Measurements from ENCODE around the gene MIS12.

MIS12 gene

GRCh38 chr17:5464717-5465507 is 21.5 kb upstream of the MIS12 start:
- Histone ChIP-seq H3K36me3 (ENCODE audit: control insufficient read depth in 1 of 2, insufficient read depth in 2 of 2, low read depth in 1 of 2, low read length in 2 of 2) (peaks cover 18 to 24% of the 10 kb centered on the region in 2 experiments), H3K14ac (ENCODE audit: low read length in 2 of 2) (peak overlapping the region in 1 of 2 experiments; percentile 2), H4K91ac (ENCODE audit: low read length) (no peak overlapping the region), H2BK5ac (ENCODE audit: low read depth, low read length, poor library complexity, severe bottlenecking) (no peak overlapping the region), H3K4me2 (ENCODE audit: low read length, poor library complexity, severe bottlenecking) (no peak overlapping the region), H2AK5ac (ENCODE audit: low read length, severe bottlenecking) (no peak overlapping the region), H3K4me3 (ENCODE audit: insufficient read depth in 1 of 2, low read depth in 1 of 2, low read length in 2 of 2) (no peak overlapping the region), H2BK120ac (ENCODE audit: low read depth, low read length) (no peak overlapping the region), H3K4ac (ENCODE audit: low read depth in 1 of 2, low read length in 2 of 2) (no peak overlapping the region), H3K79me1 (replicated peaks; ENCODE audit: low read length, poor library complexity, severe bottlenecking) (peaks cover 18% of the 10 kb centered on the region), H2BK15ac (ENCODE audit: low read depth, poor library complexity, severe bottlenecking) (no peak overlapping the region), H3K18ac (ENCODE audit: low read depth in 1 of 2, low read length in 2 of 2) (no peak overlapping the region), H2AFZ (ENCODE audit: low read depth, low read length) (no peak overlapping the region), H3K23ac (ENCODE audit: low read length in 2 of 2) (no peak overlapping the region), H2BK12ac (ENCODE audit: low read length in 2 of 2) (no peak overlapping the region), H3K4me1 (ENCODE audit: control insufficient read depth, insufficient read depth, low read depth, low read length) (peaks cover 1% of the 10 kb centered on the region), H4K8ac (ENCODE audit: low read length) (peak overlapping the region; percentile 2), H3K9ac (ENCODE audit: low read length) (no peak overlapping the region), H3K27me3 (ENCODE audit: control insufficient read depth in 1 of 2, insufficient read depth in 1 of 2, low read length in 2 of 2) (no peaks in the 10 kb centered on the region), H3K9me3 (ENCODE audit: control insufficient read depth, low read length) (no peaks in the 10 kb centered on the region), H3K27ac (ENCODE audit: low read length, poor library complexity, severe bottlenecking) (no peak overlapping the region)
- 78% methylated on average over 9 of the region's 10 CpGs for WGBS
- DNase-seq = no peak

GRCh38 chr17:5466295-5466694 is 20.1 kb upstream of the MIS12 start:
- peaks cover 1% of the 10 kb centered on the region for H3K4me1 ChIP-seq (ENCODE audit: control insufficient read depth, insufficient read depth, low read depth, low read length)
- no peak overlapping the region for H2BK120ac ChIP-seq (ENCODE audit: low read depth, low read length)
- no peaks in the 10 kb centered on the region for H3K9me3 ChIP-seq (ENCODE audit: control insufficient read depth, low read length)
- H3K9ac ChIP-seq (ENCODE audit: low read length) = peak overlapping the region; percentile 90
- H3K36me3 ChIP-seq (ENCODE audit: control insufficient read depth in 1 of 2, insufficient read depth in 2 of 2, low read depth in 1 of 2, low read length in 2 of 2) = peaks cover 9 to 15% of the 10 kb centered on the region in 2 experiments
- H2BK12ac ChIP-seq (ENCODE audit: low read length in 2 of 2) = no peak overlapping the region
- no peak for DNase-seq
- peak overlapping the region in 1 of 2 experiments; percentile 97 for H3K4me3 ChIP-seq (ENCODE audit: insufficient read depth in 1 of 2, low read depth in 1 of 2, low read length in 2 of 2)
- H3K27ac ChIP-seq (ENCODE audit: low read length, poor library complexity, severe bottlenecking) = no peak overlapping the region
- H3K23ac ChIP-seq (ENCODE audit: low read length in 2 of 2) = no peak overlapping the region
- no peak overlapping the region for H3K4me2 ChIP-seq (ENCODE audit: low read length, poor library complexity, severe bottlenecking)
- no peak overlapping the region for H4K91ac ChIP-seq (ENCODE audit: low read length)
- 95% methylated on average over 4 of the region's 4 CpGs for WGBS
- no peak overlapping the region for H3K4ac ChIP-seq (ENCODE audit: low read depth in 1 of 2, low read length in 2 of 2)
- no peak overlapping the region for H2BK5ac ChIP-seq (ENCODE audit: low read depth, low read length, poor library complexity, severe bottlenecking)
- no peak overlapping the region for H3K14ac ChIP-seq (ENCODE audit: low read length in 2 of 2)
- no peak overlapping the region for H3K18ac ChIP-seq (ENCODE audit: low read depth in 1 of 2, low read length in 2 of 2)
- peaks cover 15% of the 10 kb centered on the region for H3K79me1 ChIP-seq (replicated peaks; ENCODE audit: low read length, poor library complexity, severe bottlenecking)
- H4K8ac ChIP-seq (ENCODE audit: low read length) = no peak overlapping the region
- no peaks in the 10 kb centered on the region for H3K27me3 ChIP-seq (ENCODE audit: control insufficient read depth in 1 of 2, insufficient read depth in 1 of 2, low read length in 2 of 2)
- no peak overlapping the region for H2AK5ac ChIP-seq (ENCODE audit: low read length, severe bottlenecking)
- no peak overlapping the region for H2BK15ac ChIP-seq (ENCODE audit: low read depth, poor library complexity, severe bottlenecking)
- H2AFZ ChIP-seq (ENCODE audit: low read depth, low read length) = no peak overlapping the region

- peak overlapping the region in 1 of 2 experiments; percentile 97 for H3K4me3 ChIP-seq (ENCODE audit: insufficient read depth in 1 of 2, low read depth in 1 of 2, low read length in 2 of 2)
- no peaks in the 10 kb centered on the region for H3K9me3 ChIP-seq (ENCODE audit: control insufficient read depth, low read length)
- H4K91ac ChIP-seq (ENCODE audit: low read length) = no peak overlapping the region
- no peak overlapping the region for H2BK12ac ChIP-seq (ENCODE audit: low read length in 2 of 2)
- no peak overlapping the region for H3K18ac ChIP-seq (ENCODE audit: low read depth in 1 of 2, low read length in 2 of 2)
- H2BK15ac ChIP-seq (ENCODE audit: low read depth, poor library complexity, severe bottlenecking) = no peak overlapping the region
- H3K14ac ChIP-seq (ENCODE audit: low read length in 2 of 2) = no peak overlapping the region
- no peak overlapping the region for H3K27ac ChIP-seq (ENCODE audit: low read length, poor library complexity, severe bottlenecking)
- no peak overlapping the region for H4K8ac ChIP-seq (ENCODE audit: low read length)
- no peak overlapping the region for H2BK120ac ChIP-seq (ENCODE audit: low read depth, low read length)
- no peak overlapping the region for H2AFZ ChIP-seq (ENCODE audit: low read depth, low read length)
- H3K27me3 ChIP-seq (ENCODE audit: control insufficient read depth in 1 of 2, insufficient read depth in 1 of 2, low read length in 2 of 2) = no peaks in the 10 kb centered on the region
- 0% methylated on average over 8 of the region's 8 CpGs for WGBS
- peaks cover 13% of the 10 kb centered on the region for H3K79me1 ChIP-seq (replicated peaks; ENCODE audit: low read length, poor library complexity, severe bottlenecking)
- H3K9ac ChIP-seq (ENCODE audit: low read length) = peak overlapping the region; percentile 90
- H2BK5ac ChIP-seq (ENCODE audit: low read depth, low read length, poor library complexity, severe bottlenecking) = no peak overlapping the region
- H3K4me1 ChIP-seq (ENCODE audit: control insufficient read depth, insufficient read depth, low read depth, low read length) = peaks cover 1% of the 10 kb centered on the region
- no peak overlapping the region for H2AK5ac ChIP-seq (ENCODE audit: low read length, severe bottlenecking)
- H3K23ac ChIP-seq (ENCODE audit: low read length in 2 of 2) = no peak overlapping the region
- H3K36me3 ChIP-seq (ENCODE audit: control insufficient read depth in 1 of 2, insufficient read depth in 2 of 2, low read depth in 1 of 2, low read length in 2 of 2) = peaks cover 6 to 15% of the 10 kb centered on the region in 2 experiments
- peak overlapping the region; percentile 55 for H3K4me2 ChIP-seq (ENCODE audit: low read length, poor library complexity, severe bottlenecking)
- H3K4ac ChIP-seq (ENCODE audit: low read depth in 1 of 2, low read length in 2 of 2) = no peak overlapping the region
- DNase-seq = no peak
Observed at GRCh38 chr17:5467416-5467815, 18.9 kb upstream of the MIS12 start.

- no peak overlapping the region for H3K23ac ChIP-seq (ENCODE audit: low read length in 2 of 2)
- H3K4me1 ChIP-seq (ENCODE audit: control insufficient read depth, insufficient read depth, low read depth, low read length) = peaks cover 1% of the 10 kb centered on the region
- H2BK12ac ChIP-seq (ENCODE audit: low read length in 2 of 2) = no peak overlapping the region
- no peak overlapping the region for H4K8ac ChIP-seq (ENCODE audit: low read length)
- H2BK15ac ChIP-seq (ENCODE audit: low read depth, poor library complexity, severe bottlenecking) = no peak overlapping the region
- under 1% methylated on average over 17 of the region's 17 CpGs for WGBS
- no peaks in the 10 kb centered on the region for H3K9me3 ChIP-seq (ENCODE audit: control insufficient read depth, low read length)
- peak overlapping the region in 1 of 2 experiments; percentile 43 for H3K4ac ChIP-seq (ENCODE audit: low read depth in 1 of 2, low read length in 2 of 2)
- H3K27me3 ChIP-seq (ENCODE audit: control insufficient read depth in 1 of 2, insufficient read depth in 1 of 2, low read length in 2 of 2) = no peaks in the 10 kb centered on the region
- peak overlapping the region; percentile 90 for H3K9ac ChIP-seq (ENCODE audit: low read length)
- no peak overlapping the region for H2BK5ac ChIP-seq (ENCODE audit: low read depth, low read length, poor library complexity, severe bottlenecking)
- H2AK5ac ChIP-seq (ENCODE audit: low read length, severe bottlenecking) = no peak overlapping the region
- peak overlapping the region; percentile 55 for H3K4me2 ChIP-seq (ENCODE audit: low read length, poor library complexity, severe bottlenecking)
- no peak overlapping the region for H4K91ac ChIP-seq (ENCODE audit: low read length)
- no peak for DNase-seq
- peak overlapping the region; percentile 83 for H2AFZ ChIP-seq (ENCODE audit: low read depth, low read length)
- H3K18ac ChIP-seq (ENCODE audit: low read depth in 1 of 2, low read length in 2 of 2) = peak overlapping the region in 1 of 2 experiments; percentile 67
- H3K14ac ChIP-seq (ENCODE audit: low read length in 2 of 2) = no peak overlapping the region
- H3K4me3 ChIP-seq (ENCODE audit: insufficient read depth in 1 of 2, low read depth in 1 of 2, low read length in 2 of 2) = peak overlapping the region; percentile 90 to 97
- no peak overlapping the region for H2BK120ac ChIP-seq (ENCODE audit: low read depth, low read length)
- peaks cover 12% of the 10 kb centered on the region for H3K79me1 ChIP-seq (replicated peaks; ENCODE audit: low read length, poor library complexity, severe bottlenecking)
- H3K27ac ChIP-seq (ENCODE audit: low read length, poor library complexity, severe bottlenecking) = peak overlapping the region; percentile 53
- H3K36me3 ChIP-seq (ENCODE audit: control insufficient read depth in 1 of 2, insufficient read depth in 2 of 2, low read depth in 1 of 2, low read length in 2 of 2) = peaks cover 5 to 21% of the 10 kb centered on the region in 2 experiments
Observed at GRCh38 chr17:5468075-5468473, 18.3 kb upstream of the MIS12 start.
